Hepatocyte (in vitro differentiated cells): ENCODE data around the gene IRF4.

Source experiments
- EZH2phosphoT487 ChIP-seq: fragments of 200-600 bp; sonication (generic); IDR thresholded peaks from one replicate; pipeline ENCODE4 v1.6.1; 2018; ENCODE audit warnings: antibody characterized with exemption, mild to moderate bottlenecking, low read depth, moderate library complexity; ENCODE audit not compliant: unreplicated experiment, severe bottlenecking
- TF ChIP-seq, protein P1 (sequence below): fragments of 200-600 bp; sonication (generic); IDR thresholded peaks from 2 replicates; pipeline ENCODE4 v1.5.1; 2016; ENCODE audit warnings: antibody characterized with exemption, mild to moderate bottlenecking; ENCODE audit not compliant: poor library complexity

DNA sequence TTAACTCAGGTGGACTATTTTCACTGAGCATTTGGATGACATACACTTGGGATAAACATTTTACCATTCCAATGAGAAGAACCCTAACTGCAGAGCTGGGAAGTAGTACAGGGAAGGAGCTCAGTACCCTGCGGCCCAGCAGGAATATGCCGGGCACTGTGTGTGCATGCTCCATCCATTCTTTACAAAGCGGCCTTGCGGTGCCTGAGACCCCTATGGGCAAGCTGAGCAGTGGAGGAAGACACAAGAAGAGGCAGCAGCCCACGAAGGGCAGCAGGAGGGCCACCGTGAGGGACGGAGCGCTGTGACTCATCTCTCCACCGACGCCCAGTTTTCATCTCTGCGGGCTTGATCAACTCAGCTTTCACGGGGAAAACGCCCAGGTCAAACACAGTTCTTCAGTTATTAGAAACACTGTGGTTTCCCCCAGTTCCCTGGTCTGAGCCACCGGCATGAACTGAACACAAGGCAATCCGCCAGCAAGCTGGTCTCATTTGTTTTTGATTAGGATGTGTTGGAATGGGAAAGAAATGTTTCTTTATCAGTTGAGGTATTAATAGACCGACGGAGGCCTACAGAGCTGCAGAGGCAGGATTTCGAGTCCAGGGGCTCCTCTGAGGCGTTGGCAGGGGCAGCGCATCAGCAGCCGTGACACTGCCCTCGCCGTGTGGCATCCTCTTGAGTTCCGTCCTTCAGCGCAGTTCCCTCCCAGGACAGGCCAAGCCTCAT is 44.9 kb downstream of the IRF4 start:
- TF ChIP-seq, protein P1, sequence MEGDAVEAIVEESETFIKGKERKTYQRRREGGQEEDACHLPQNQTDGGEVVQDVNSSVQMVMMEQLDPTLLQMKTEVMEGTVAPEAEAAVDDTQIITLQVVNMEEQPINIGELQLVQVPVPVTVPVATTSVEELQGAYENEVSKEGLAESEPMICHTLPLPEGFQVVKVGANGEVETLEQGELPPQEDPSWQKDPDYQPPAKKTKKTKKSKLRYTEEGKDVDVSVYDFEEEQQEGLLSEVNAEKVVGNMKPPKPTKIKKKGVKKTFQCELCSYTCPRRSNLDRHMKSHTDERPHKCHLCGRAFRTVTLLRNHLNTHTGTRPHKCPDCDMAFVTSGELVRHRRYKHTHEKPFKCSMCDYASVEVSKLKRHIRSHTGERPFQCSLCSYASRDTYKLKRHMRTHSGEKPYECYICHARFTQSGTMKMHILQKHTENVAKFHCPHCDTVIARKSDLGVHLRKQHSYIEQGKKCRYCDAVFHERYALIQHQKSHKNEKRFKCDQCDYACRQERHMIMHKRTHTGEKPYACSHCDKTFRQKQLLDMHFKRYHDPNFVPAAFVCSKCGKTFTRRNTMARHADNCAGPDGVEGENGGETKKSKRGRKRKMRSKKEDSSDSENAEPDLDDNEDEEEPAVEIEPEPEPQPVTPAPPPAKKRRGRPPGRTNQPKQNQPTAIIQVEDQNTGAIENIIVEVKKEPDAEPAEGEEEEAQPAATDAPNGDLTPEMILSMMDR, result no peak
- no peak for TF ChIP-seq EZH2phosphoT487
